Panc1 (cell line): ENCODE measurements around the gene MN1.

Experiments used
- POLR2AphosphoS5 ChIP-seq: IDR thresholded peaks from 2 replicates; pipeline ENCODE4 v1.6.1; 2012; ENCODE audit warnings: mild to moderate bottlenecking, low read depth, low read length, moderate library complexity
- REST ChIP-seq, 2 experiments: IDR thresholded peaks; 2 replicates each; pipeline ENCODE4 v1.6.1; 2011 to 2012; ENCODE audit warnings: low read depth in 2 of 2, control low read depth in 1 of 2, low read length in 1 of 2, mild to moderate bottlenecking in 1 of 2, moderate library complexity in 1 of 2; ENCODE audit not compliant: insufficient read depth in 1 of 2
- SIN3A ChIP-seq: IDR thresholded peaks from 2 replicates; pipeline ENCODE4 v1.6.1; 2012; ENCODE audit warnings: low read depth, mild to moderate bottlenecking, low read length, moderate library complexity, borderline replicate concordance; ENCODE audit not compliant: insufficient read depth
- TCF7L2 ChIP-seq: IDR thresholded peaks from 2 replicates; pipeline ENCODE4 v1.6.1; 2011; ENCODE audit warnings: mild to moderate bottlenecking, low read depth, low read length, inconsistent platforms
- TF ChIP-seq, protein P1 (sequence below): fragments of 450-650 bp; IDR thresholded peaks from 2 replicates; pipeline ENCODE4 v1.5.1; 2017; ENCODE audit warnings: mild to moderate bottlenecking

GRCh38 chr22:27836181-27836580 lies 34.6 kb upstream of the MN1 start:
- TF ChIP-seq, protein P1, sequence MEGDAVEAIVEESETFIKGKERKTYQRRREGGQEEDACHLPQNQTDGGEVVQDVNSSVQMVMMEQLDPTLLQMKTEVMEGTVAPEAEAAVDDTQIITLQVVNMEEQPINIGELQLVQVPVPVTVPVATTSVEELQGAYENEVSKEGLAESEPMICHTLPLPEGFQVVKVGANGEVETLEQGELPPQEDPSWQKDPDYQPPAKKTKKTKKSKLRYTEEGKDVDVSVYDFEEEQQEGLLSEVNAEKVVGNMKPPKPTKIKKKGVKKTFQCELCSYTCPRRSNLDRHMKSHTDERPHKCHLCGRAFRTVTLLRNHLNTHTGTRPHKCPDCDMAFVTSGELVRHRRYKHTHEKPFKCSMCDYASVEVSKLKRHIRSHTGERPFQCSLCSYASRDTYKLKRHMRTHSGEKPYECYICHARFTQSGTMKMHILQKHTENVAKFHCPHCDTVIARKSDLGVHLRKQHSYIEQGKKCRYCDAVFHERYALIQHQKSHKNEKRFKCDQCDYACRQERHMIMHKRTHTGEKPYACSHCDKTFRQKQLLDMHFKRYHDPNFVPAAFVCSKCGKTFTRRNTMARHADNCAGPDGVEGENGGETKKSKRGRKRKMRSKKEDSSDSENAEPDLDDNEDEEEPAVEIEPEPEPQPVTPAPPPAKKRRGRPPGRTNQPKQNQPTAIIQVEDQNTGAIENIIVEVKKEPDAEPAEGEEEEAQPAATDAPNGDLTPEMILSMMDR, result no peak
- no peak for TF ChIP-seq POLR2AphosphoS5
- no peak for TF ChIP-seq SIN3A
- no peak for TF ChIP-seq REST (IDR thresholded peaks at IDR 0.05; ENCODE audit: insufficient read depth in 1 of 2, low read depth in 2 of 2, low read length in 1 of 2)
- no peak for TF ChIP-seq TCF7L2
